HG02970 (cell line): Measurements from ENCODE around the gene RNF183.
"Not testable (repeated sequence)": the region's sequence is repeated elsewhere in the genome, so short reads cannot be mapped to it uniquely, and the experiment has no call there.

Source experiments
- ATAC-seq: cut with Tn5 transposase; IDR thresholded peaks from one replicate; pipeline ENCODE4 v1.9.1; 2021; ENCODE audit warnings: mild to moderate bottlenecking, moderate library complexity, moderate number of reproducible peaks; ENCODE audit not compliant: unreplicated experiment, low FRiP score

The RNF183 gene

GRCh38 chr9:113319054-113319453 is 15.9 kb upstream of the RNF183 start:
- ATAC-seq: no peak

- no peak for ATAC-seq
These were observed 14.6 kb upstream of the RNF183 start for GRCh38 chr9:113317777-113318176.

- ATAC-seq: no peak
These were observed 12.9 kb upstream of the RNF183 start for GRCh38 chr9:113316030-113316429.

GRCh38 chr9:113315231-113315630 is 12.1 kb upstream of the RNF183 start:
- ATAC-seq: no peak

- ATAC-seq: no peak
These were observed 10.1 kb upstream of the RNF183 start for GRCh38 chr9:113313261-113313660.

- ATAC-seq: no peak
These were observed 8.8 kb upstream of the RNF183 start for GRCh38 chr9:113311961-113312360.

- ATAC-seq: no peak
These were observed 7.4 kb upstream of the RNF183 start for GRCh38 chr9:113310538-113310937.

- no peak for ATAC-seq
These were observed 6.1 kb upstream of the RNF183 start for GRCh38 chr9:113309204-113309813.

GRCh38 chr9:113307396-113307975 is 4.3 kb upstream of the RNF183 start:
- no peak for ATAC-seq

GRCh38 chr9:113306566-113306965 is 3.4 kb upstream of the RNF183 start:
- no peak for ATAC-seq

- ATAC-seq: no peak
These were observed 1.6 kb downstream of the RNF183 start for GRCh38 chr9:113301548-113301947.

- ATAC-seq: no peak
These were observed 3.3 kb downstream of the RNF183 start for GRCh38 chr9:113299800-113300292.

- ATAC-seq: no peak
These were observed 4.0 kb downstream of the RNF183 start for GRCh38 chr9:113298924-113299770.

- ATAC-seq: no peak
These were observed 4.9 kb downstream of the RNF183 start for GRCh38 chr9:113298311-113298710.

GRCh38 chr9:113296796-113297558 is 6.2 kb downstream of the RNF183 start:
- ATAC-seq: no peak

GRCh38 chr9:113296247-113296646 is 6.9 kb downstream of the RNF183 start:
- ATAC-seq: not testable (repeated sequence)

- no peak for ATAC-seq
These were observed 9.8 kb downstream of the RNF183 start for GRCh38 chr9:113293285-113293878.

GRCh38 chr9:113290052-113290607 is 13.0 kb downstream of the RNF183 start:
- no peak for ATAC-seq

- ATAC-seq: no peak
These were observed 14.1 kb downstream of the RNF183 start for GRCh38 chr9:113289091-113289490.

- ATAC-seq: no peak
These were observed 21.8 kb downstream of the RNF183 start for GRCh38 chr9:113281356-113281755.
